Neural crest cell (in vitro differentiated cells): ENCODE results near the gene CAMSAP2. TPM values are rescaled to one million over a fixed set of nuclear protein-coding genes. Genes with fewer than 3 reads are reported as not detected.
"Not testable (repeated sequence)": the region's sequence is repeated elsewhere in the genome, so short reads cannot be mapped to it uniquely, and the experiment has no call there.

Source experiments
- DNase-seq: peaks from one replicate; pipeline ENCODE4 v3.0.0; 2021; ENCODE audit warnings: low read depth, mixed read lengths, low spot score
- H3K27ac Mint-ChIP-seq: one replicate; pipeline ENCODE4 v1.8.0; 2021; ENCODE audit warnings: mild to moderate bottlenecking, mixed read lengths; ENCODE audit not compliant: unreplicated experiment
- H3K27me3 Mint-ChIP-seq: 2 replicates; pipeline ENCODE4 v1.8.0; 2021; ENCODE audit warnings: low read depth, mild to moderate bottlenecking, mixed read lengths
- H3K36me3 Mint-ChIP-seq: 2 replicates; pipeline ENCODE4 v1.8.0; 2021; ENCODE audit warnings: low read depth, mild to moderate bottlenecking, mixed read lengths
- H3K4me1 Mint-ChIP-seq: 2 replicates; pipeline ENCODE4 v1.8.0; 2021; ENCODE audit warnings: mixed read lengths
- H3K4me3 Mint-ChIP-seq: one replicate; pipeline ENCODE4 v1.8.0; 2021; ENCODE audit warnings: mild to moderate bottlenecking, mixed read lengths
- H3K9me3 Mint-ChIP-seq: 2 replicates; pipeline ENCODE4 v1.8.0; 2021; ENCODE audit warnings: mixed read lengths
- total RNA-seq: library from RNA; stranded (reverse); gene quantifications from 2 replicates; pipeline ENCODE4 v1.2.1, GENCODE V29; 2021
- TF ChIP-seq, protein P1 (sequence below): fragments of 200-600 bp; sonication (generic); conservative IDR thresholded peaks from 2 replicates; pipeline ENCODE4 v1.5.0; 2021; ENCODE audit warnings: antibody characterized with exemption, mild to moderate bottlenecking

The CAMSAP2 gene
- total RNA-seq, 1 donor from 2014 or later: 40.3 TPM

GRCh38 chr1:200811704-200812103 is 73.0 kb downstream of the CAMSAP2 start:
- H3K4me1 Mint-ChIP-seq: peaks cover 7% of the 10 kb centered on the region
- no peaks in the 10 kb centered on the region for H3K9me3 Mint-ChIP-seq
- no peak overlapping the region for H3K4me3 Mint-ChIP-seq
- DNase-seq: no peak
- TF ChIP-seq, protein P1, sequence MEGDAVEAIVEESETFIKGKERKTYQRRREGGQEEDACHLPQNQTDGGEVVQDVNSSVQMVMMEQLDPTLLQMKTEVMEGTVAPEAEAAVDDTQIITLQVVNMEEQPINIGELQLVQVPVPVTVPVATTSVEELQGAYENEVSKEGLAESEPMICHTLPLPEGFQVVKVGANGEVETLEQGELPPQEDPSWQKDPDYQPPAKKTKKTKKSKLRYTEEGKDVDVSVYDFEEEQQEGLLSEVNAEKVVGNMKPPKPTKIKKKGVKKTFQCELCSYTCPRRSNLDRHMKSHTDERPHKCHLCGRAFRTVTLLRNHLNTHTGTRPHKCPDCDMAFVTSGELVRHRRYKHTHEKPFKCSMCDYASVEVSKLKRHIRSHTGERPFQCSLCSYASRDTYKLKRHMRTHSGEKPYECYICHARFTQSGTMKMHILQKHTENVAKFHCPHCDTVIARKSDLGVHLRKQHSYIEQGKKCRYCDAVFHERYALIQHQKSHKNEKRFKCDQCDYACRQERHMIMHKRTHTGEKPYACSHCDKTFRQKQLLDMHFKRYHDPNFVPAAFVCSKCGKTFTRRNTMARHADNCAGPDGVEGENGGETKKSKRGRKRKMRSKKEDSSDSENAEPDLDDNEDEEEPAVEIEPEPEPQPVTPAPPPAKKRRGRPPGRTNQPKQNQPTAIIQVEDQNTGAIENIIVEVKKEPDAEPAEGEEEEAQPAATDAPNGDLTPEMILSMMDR: no peak
- peaks cover 21% of the 10 kb centered on the region for H3K36me3 Mint-ChIP-seq
- peak overlapping the region; percentile 45 for H3K27ac Mint-ChIP-seq
- H3K27me3 Mint-ChIP-seq: no peaks in the 10 kb centered on the region

GRCh38 chr1:200816624-200817224 is 78.0 kb downstream of the CAMSAP2 start:
- H3K4me3 Mint-ChIP-seq, H3K27ac Mint-ChIP-seq, H3K4me1 Mint-ChIP-seq, H3K9me3 Mint-ChIP-seq, H3K27me3 Mint-ChIP-seq, DNase-seq, H3K36me3 Mint-ChIP-seq: not testable (repeated sequence)

- Mint-ChIP-seq H3K27me3 (no peaks in the 10 kb centered on the region), H3K4me3 (no peak overlapping the region), H3K9me3 (no peaks in the 10 kb centered on the region), H3K4me1 (no peaks in the 10 kb centered on the region), H3K27ac (no peak overlapping the region), H3K36me3 (peaks cover 6% of the 10 kb centered on the region)
- DNase-seq: no peak
- TF ChIP-seq, protein P1: no peak
Observed at GRCh38 chr1:200818248-200818647, 79.6 kb downstream of the CAMSAP2 start.

DNA sequence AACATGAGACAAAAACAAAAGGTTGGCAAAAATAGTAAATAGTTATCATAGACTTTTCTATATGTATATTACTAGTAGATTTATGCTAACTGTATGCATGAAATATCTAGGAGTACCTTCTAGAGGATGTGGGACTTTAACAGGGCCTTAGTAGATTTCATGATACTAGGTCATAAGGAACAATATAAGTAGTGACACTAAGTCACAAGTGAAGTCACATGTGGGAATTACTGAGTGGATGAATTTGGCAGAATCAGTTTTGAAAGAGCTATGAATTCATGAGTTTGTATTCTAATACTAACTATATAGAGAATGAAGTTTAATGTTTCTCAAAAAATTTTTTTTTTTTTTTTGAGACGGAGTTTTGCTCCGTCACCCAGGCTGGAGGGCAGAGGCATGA is 81.0 kb downstream of the CAMSAP2 start:
- H3K27ac Mint-ChIP-seq: no peak overlapping the region
- DNase-seq: no peak
- H3K36me3 Mint-ChIP-seq: peaks cover 6% of the 10 kb centered on the region
- H3K9me3 Mint-ChIP-seq: no peaks in the 10 kb centered on the region
- H3K4me1 Mint-ChIP-seq: no peaks in the 10 kb centered on the region
- no peak overlapping the region for H3K4me3 Mint-ChIP-seq
- TF ChIP-seq, protein P1: no peak
- H3K27me3 Mint-ChIP-seq: no peaks in the 10 kb centered on the region

- Mint-ChIP-seq H3K4me3 (no peak overlapping the region), H3K27ac (no peak overlapping the region)
Observed at GRCh38 chr1:200831091-200831490, 92.4 kb downstream of the CAMSAP2 start.

DNA sequence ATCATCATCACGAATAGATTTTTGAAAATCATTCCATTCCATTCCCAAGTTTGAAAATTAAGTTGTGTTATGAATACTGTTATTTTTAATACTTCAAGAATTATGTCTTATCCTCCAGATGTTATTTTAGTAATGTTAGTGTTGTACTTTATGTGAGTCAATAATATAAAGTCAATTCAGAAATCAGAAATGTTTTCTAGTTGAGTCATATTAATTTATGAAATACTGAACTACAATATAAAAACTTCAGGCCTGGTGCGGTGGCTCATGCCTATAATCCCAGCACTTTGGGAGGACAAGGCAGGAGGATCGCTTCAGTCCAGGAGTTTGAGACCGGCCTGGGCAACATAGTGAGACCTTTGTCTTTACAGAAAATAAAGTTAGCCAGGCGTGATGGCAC is 95.7 kb downstream of the CAMSAP2 start:
- TF ChIP-seq, protein P1: no peak
- Mint-ChIP-seq H3K9me3 (peaks cover 7% of the 10 kb centered on the region), H3K27ac (no peak overlapping the region), H3K27me3 (no peaks in the 10 kb centered on the region), H3K36me3 (peaks cover 22% of the 10 kb centered on the region), H3K4me3 (no peak overlapping the region), H3K4me1 (peaks cover 14% of the 10 kb centered on the region)
- DNase-seq: no peak

More at GRCh38 chr1:200831091-200831490, 92.4 kb downstream of the CAMSAP2 start:
- TF ChIP-seq, protein P1: no peak
- Mint-ChIP-seq H3K36me3 (peaks cover 5% of the 10 kb centered on the region), H3K9me3 (peaks cover under 1% of the 10 kb centered on the region), H3K4me1 (peaks cover 25% of the 10 kb centered on the region), H3K27me3 (no peaks in the 10 kb centered on the region)
- DNase-seq: no peak
